GM19467 (cell line): Measurements from ENCODE around the gene LNX1.

Experiments
- ATAC-seq: cut with Tn5 transposase; IDR thresholded peaks from one replicate; pipeline ENCODE4 v1.9.1; 2021; ENCODE audit warnings: mild to moderate bottlenecking, moderate library complexity; ENCODE audit not compliant: unreplicated experiment

The LNX1 gene

DNA sequence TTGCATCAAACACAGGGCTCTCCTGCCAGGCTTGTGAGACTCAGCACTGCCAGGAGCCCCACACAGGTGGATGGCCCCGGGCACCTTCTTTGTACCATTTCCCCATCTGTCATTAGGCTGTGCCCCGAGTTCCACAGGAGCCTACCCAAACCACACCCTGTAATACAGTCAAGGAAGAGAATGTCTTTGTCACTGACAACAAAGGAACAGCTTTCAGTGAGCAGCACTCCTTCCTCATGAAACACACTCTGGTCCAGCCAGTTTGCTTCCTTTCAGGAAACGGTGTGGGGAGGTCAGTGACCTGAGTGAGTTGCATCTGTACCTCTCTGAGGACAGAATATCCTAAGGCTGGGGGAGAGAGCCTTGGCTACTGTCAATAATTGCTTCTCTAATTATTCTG is 53.7 kb downstream of the LNX1 start:
- ATAC-seq = no peak

DNA sequence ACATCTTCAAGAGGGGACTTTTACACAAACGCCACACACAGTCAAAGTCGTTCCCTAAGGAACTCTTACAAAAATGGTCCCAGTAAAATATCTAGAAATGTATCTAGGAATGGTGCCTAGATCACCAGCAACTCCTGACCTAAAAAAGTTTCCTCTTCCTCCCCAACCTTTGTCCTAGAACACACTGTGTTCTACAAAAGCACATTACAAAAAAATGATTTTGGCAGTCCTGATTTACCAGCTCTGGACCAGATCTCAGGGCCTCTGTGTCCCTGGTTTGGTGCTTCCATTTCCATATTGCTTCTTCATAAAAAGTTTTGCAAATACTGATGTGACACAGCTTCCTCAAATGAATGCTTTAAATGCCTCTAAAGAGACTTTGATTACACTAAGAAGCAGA is 55.0 kb downstream of the LNX1 start:
- ATAC-seq = no peak

DNA sequence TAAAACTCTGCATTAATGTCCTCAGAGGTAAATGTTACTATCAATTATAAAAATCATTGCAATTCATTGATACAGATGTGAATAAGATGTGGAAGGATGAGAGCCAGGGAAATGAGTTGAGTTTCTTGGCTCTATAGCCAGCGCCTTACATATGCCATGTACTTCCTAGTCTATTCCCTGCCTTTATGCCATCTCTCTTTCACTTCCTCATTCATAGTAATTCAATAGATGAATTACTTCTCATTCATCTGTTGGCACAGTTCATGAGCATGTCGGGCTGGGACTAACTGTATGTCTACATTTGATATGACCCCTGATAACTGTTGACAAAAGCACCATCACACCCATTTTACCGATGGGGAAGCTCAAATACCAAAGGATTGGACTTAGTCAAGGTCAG is 55.7 kb downstream of the LNX1 start:
- no peak for ATAC-seq

DNA sequence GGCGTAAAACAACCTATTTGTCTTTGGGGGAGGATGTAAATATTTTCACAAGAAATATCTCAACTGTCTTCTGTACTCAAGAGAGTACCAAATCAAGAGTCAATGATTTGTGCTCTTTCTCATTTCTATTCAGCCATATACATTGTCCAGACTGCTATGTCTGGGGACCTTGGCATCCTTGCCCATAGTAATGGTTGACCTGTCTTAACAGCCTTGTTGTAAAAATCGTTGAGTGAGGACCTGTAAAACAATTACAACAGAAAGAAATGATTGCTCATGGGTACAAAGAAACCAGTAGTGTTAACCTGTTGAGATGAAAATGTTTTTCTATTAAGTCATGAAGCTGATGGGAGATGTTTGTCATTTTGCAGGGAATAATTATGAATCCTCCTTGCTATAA is 56.6 kb downstream of the LNX1 start:
- ATAC-seq = no peak

DNA sequence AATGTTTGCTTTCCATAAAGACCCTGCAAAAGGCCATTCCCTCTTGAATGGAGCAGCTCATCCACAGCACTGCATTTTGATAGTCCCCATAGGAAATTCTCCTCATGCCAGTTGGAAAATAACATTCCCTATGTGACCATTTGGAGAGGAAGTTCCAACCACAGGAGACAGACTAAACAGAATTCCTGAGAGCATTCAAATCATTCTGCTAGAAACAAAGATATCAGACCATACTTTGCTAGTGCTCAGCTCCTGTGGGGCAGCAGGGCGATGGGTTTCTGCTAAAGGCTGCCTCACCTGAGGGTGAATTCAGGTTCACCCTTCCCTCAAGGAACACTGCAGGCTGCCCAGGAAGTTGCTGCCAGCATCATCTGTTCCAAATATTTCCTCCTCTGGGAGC is 58.8 kb downstream of the LNX1 start:
- no peak for ATAC-seq

DNA sequence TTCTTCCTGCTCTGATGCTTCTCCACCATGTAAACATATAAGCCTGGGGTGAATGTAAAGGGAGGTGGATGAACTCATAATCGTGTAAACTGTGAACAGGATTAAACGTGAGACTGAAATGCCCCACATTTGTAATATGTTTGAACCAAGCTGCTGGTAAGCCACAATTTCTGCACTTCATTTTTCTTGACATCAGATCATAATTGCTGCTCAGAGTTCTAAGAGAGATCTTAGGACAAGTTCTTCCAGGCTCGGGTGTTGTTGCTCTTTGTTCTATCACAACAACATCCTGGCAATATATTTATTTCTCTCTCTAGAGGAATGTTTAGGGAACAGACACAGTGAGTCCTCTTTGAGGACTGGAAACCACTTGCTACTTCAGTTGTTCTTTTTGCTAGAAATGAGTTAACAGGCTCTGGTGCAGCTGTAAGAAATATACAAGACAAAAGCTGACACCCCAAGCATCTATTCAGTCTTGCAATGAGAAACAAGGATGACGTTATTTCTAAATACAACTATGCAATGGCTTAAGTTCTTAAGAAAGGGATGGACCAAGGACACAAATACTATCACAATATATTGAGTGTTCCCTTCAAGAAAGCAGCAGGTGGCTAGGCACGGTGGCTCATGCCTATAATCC is 59.6 kb downstream of the LNX1 start:
- ATAC-seq = no peak

DNA sequence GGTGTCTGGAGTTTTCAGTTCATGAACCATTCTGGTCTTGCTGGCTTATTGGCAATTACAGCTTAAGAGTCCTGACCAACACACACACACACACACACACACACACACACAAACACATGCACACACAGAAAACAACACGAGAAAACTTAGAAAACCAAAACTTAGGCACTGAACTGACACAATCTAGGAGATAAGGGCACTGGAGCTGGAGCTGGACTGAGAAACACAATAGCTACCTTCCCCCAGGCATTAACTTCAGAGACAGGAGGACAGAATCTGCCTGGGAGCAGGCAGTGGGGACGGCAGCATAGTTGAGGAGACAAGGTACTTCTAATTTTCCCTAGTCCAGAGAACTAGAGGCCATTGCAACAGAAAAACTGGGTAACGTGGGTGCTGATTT is 62.3 kb downstream of the LNX1 start:
- ATAC-seq = no peak

DNA sequence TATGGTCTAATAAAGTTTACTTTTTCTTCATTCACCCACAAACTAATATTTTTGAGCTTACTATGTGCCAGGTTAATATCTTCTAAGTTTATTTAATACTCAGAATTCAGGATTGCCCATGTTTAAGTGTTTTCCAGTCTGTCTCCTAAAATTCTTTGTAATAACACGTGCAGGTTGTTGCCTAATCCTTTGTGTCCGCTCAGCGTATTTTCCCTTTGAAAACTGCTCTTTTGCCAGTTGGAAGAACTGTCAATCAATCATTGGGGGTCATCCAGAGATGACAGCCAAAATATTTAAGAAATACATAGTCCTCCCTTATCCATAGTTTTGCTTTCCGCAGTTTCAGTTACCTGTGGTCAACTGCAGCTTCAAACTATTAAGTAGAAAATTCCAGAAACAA is 63.4 kb downstream of the LNX1 start:
- ATAC-seq = no peak

DNA sequence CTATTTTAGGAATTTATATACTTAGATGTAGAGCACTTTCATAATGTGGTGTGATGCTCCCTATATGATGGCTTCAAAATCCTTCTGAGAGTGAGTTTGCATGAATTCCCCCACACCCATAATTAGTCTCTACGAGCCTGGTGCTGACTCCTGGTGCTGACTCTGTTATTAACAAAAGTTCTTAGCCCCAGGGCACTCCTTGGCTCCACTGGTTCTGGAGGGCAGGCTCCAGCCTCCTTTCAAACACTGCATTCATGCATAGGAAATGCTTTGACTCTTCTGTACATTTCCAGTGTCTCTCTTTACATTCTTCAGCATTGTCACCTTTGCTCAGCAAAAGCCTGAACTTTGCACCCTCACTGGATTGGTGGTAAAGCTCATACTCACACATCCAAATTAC is 64.0 kb downstream of the LNX1 start:
- ATAC-seq = no peak

DNA sequence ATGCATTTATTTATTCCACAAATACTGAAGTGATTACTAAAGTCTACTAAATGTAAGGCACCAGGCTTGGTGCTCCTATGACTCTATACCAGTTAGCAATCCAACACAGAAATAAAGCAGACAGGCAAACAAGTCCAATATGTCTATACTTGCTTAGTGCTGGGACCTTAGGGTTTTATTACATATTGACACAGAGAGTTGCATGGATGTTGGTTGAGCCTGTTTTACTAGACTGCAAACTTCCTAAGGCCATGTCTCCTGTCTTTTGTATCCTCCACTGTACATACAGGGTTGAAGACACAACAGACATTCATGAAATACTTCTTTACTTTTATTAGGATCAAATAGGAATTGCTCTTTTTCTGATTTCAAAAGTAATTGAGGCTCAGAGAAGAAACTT is 69.0 kb downstream of the LNX1 start:
- no peak for ATAC-seq

DNA sequence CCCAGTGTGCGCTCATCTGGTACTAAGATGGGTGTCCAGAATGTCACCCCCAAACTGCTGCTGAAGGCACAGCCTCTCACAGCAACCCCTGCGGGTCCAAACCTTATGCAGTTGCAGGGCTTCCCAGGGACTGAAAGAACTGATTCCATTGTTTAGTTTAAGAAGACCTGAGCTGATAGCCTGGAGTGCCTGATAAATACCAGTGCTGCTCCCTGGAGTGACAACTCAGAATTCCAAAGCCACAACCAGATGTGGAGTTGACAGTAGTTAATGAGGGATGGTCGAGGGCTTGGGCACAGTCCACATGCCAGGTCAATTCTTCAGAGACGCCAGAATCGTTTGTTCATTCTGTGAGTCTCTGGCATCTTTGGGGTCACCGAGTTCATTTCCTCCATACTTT is 71.2 kb downstream of the LNX1 start:
- no peak for ATAC-seq

DNA sequence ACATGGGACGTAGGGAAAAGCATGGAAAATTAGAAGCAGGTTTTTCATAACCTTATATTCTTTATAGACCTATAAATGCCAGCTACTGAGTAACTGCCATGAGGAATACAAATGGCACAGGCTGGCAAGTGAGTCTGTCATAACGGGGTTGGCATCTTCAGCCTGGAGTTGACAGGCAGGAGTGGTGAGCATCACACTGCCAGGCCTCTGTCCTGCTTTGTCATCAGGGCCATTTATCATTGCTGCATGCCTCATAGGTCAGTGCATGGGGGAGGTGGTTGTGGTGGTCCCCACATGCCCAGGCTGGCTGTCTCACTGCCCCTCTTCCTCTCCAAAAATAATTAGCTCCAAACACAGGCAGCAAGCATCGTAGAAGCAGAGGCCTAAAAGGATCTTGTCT is 72.5 kb downstream of the LNX1 start:
- ATAC-seq = no peak

DNA sequence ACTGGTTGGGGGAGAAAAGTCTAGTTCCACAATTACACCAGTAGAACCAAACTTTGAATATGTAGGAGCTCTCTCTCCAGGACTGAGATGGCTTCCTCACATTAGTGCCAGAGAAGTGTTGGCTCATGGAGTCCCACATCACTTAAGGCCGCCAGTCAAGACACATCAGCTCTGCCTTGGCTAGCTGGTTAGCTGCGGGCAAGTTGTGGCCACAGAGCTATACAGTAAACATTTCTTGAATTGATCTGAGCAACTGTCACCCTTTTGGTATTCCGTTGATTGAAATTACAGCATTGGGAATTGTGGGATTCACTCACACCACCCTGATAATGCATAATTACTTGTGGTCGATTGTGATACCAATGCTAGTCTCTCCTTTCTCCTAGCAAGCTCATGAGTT is 76.2 kb downstream of the LNX1 start:
- no peak for ATAC-seq

DNA sequence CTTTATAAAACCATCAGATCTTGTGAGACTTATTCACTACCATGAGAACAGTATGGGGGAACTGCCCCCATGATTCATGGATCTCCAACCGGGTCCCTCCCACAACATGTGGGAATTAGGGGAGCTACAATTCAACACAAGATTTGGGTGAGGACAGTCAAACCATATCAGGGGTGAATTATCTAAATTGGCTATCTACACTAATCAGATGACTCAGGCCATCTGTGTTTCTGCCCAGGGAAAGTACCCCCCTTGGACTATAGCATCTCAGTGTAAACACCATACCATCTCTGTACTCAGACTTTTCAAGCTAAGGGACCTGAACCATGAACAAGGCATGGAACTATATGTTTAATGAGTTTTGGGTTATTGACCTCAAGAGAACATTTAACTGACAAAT is 76.8 kb downstream of the LNX1 start:
- ATAC-seq = no peak

DNA sequence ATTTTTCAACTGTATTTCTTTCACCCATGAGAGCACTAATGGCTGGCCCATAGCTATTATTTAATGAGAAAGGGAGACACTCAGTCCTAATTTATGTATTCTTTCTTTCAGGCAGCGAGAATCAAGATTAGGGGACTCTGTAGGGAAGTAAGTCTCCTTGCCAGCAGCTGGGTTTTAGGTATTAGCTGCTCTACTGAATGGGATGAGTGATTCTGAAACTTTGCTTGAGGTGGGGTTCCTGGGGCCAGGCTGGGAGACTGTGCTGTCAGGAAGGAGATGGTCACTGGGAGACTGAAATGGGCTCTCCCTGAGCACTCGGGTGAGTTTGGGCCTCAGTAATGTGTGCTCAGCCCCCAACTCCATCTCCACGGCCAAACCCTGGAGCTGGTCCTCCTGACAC is 78.7 kb downstream of the LNX1 start:
- ATAC-seq = no peak

DNA sequence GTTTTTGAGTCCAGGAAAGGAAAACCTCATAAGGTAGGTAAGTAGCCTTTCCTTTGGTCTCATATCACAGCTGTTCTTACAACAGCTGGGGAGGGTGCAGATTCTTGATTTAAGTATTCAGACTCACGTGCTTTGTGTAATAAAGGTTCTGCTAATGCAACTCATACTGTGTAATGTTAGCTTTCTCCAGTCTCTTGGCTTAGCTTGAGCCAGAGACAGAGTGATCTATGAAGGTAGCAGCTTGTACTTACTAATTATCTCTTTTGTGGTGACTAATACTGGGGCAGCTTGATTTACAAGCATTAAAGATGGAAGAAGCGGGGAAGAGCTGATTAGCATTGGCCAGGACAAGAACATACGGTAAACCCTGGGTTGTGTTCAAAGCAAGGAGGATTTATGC is 80.3 kb downstream of the LNX1 start:
- no peak for ATAC-seq

DNA sequence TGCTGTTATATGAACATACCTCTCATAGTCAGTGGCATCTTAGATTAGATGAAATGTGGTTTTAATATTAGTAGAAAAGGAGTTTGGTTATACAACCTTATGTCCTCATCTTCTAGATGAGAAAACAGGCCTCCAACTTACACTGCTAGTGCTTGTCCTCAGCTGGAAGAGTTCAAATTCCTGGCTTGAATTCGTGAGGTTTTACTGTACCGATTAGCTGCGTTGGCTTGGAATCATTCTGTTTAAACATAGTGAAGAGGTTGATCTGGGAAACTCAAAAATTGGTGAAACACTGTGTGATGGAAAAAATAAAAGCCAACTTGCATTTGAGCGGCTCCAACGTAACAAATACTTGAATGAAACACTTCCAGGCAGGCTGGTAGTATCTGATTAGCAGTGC is 81.0 kb downstream of the LNX1 start:
- ATAC-seq = no peak

DNA sequence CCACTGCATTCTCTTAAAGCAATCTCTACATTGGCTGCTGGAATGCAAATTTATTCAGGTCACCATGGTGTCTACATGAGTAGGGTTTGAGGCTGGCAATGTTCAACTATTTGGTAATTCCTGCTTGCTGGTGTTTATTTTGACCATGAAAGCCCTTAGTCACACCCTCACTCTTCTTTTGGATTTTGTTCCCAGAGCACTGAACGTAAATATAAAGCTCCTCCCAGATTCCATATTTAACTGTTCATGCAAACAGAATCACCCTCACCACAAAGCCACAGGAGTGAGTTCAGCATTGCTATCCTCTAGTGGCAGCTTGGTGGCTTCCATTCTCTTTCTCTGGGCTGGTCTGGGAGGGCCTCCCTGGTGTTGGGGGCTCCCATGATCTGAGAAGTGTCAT is 82.8 kb downstream of the LNX1 start:
- ATAC-seq = no peak

DNA sequence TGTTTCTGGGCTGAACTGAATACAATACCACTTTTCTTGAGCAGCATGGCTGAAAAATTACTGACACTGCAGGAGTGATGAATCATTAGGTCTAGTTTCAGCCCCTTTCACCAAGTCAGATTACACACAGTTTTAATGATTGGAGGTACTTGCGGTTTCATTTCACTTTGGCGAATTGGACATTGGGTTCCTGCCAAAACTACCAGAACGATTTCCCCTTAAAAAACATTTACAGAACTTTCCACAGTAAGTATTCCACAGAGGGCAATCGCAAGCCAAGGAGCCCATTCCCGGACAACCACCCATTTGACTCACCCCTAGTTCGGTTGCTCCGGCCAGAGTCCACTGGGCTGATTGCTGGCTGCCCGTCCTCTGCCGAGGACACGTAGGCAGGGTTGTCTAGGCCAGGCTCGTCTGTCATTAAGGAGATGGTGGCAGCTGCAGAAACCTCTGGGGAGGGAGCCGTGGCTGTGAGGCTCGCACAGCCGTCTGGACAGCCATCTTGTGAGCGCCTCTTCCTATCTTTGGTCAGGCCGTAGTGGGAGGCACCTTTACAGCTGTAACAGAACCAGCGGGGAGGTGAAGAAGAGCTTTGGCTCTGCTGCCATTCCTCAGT is 83.5 kb downstream of the LNX1 start:
- no peak for ATAC-seq

DNA sequence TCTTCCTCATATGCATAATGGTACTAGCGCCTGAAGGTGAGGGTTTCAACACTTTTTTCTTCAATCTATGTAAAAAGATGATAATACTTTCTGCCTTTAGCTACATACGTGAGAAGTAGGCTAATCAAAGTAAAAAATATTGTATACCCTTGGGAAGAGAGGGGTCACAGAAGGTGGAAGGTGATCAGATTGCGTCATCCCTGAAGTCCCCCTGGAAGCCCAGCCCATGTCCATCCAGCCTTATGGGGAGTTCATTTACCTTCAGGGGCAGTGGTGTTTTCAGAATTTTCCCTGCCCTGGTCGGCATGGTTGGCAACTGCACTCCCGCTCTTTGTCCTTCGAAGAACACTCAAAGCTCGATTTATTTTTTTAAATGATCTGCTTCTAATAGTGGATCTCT is 84.2 kb downstream of the LNX1 start:
- no peak for ATAC-seq

DNA sequence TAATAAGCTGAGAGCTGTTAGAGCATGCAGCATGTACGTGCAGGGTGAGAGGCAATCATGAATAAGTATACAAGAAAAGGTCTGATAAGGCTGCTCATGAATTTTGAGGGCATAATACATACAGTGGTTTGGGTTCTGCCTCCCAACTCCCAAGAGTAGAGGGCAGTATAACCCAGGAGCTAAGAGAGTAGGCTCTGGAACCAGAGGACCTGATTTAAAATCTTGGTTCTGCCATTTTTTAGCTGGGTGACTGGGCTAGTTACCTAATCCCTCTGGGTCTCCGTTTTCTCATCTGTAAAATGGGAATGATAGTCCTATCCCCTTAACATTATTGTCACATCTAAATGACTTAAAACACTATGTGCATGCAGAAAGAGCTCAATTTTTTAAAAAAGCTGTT is 85.3 kb downstream of the LNX1 start:
- ATAC-seq = no peak

DNA sequence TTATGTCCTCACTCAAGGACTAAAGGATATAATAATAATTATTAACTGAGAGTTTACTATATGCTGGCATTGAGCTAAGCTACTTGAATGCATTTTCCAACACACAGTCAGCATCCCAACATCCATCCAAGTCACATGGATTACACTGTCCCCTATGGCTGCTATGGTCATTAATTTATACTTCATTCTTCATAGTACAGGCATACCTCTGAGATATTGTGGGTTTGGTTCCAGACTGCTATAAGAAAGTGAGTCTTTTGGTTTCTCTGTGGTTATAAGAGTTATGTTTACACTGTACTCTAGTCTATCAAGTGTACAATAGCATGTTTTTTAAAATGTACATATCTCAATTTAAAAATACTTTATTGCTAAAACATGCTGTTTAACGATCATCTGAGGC is 89.2 kb downstream of the LNX1 start:
- ATAC-seq = no peak

DNA sequence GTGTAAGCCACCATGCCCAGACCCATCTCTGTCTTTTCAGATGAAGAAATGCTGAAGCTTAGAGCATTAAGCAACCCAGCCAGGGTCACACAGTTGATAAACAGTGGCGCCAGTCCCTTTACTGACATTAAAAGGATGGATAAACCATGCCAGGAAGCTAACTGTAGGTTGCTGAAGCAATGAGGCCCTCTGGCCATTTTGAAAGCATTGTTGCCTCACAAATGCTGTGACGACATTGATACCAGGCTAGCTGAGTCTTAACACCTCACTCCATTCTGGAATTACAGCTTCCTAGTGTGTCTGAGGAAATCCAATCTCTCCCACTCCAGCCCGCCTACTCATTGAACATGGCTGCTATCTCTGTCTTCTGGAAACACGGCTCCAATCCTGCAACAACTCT is 89.7 kb downstream of the LNX1 start:
- ATAC-seq = no peak
